HepG2 (cell line): ENCODE measurements around the gene SLC2A6. TPM values are rescaled to one million over a fixed set of nuclear protein-coding genes. Genes with fewer than 3 reads are reported as not detected.

Experiments
- BCL3 ChIP-seq: sonication (generic); formaldehyde crosslinking; IDR thresholded peaks from 2 replicates; pipeline ENCODE4 v1.5.1; 2020; ENCODE audit warnings: mild to moderate bottlenecking, missing genetic modification reagents, moderate library complexity
- BRF2 ChIP-seq: sonication (generic); formaldehyde crosslinking; IDR thresholded peaks from 2 replicates; pipeline ENCODE4 v1.8.1; 2022; ENCODE audit warnings: mild to moderate bottlenecking, missing genetic modification reagents
- E2F5 ChIP-seq: sonication (generic); formaldehyde crosslinking; conservative IDR thresholded peaks from 2 replicates; pipeline ENCODE4 v1.4.0; 2020; ENCODE audit warnings: missing genetic modification reagents
- ETV5 ChIP-seq: IDR thresholded peaks from 2 replicates; pipeline ENCODE4 v1.6.1; 2018; ENCODE audit warnings: missing biosample characterization, missing genetic modification reagents, inconsistent platforms, borderline replicate concordance
- GATA4 ChIP-seq: sonication (generic); IDR thresholded peaks from 2 replicates; pipeline ENCODE4 v1.6.1; 2016; ENCODE audit warnings: antibody characterized with exemption, low read depth, borderline replicate concordance
- MBNL3 ChIP-seq: fragments of 250-450 bp; sonication (Bioruptor Pico); conservative IDR thresholded peaks from 2 replicates; pipeline ENCODE4 v1.8.0; 2022; ENCODE audit warnings: mild to moderate bottlenecking, inconsistent platforms
- MIER3 ChIP-seq: IDR thresholded peaks from 2 replicates; pipeline ENCODE4 v1.6.1; 2016; ENCODE audit warnings: missing compliant biosample characterization, borderline replicate concordance
- PAWR ChIP-seq: sonication (generic); formaldehyde crosslinking; IDR thresholded peaks from 2 replicates; pipeline ENCODE4 v1.4.0; 2020; ENCODE audit warnings: missing genetic modification reagents, mild to moderate bottlenecking, borderline replicate concordance
- PBX3 ChIP-seq: sonication (generic); formaldehyde crosslinking; IDR thresholded peaks from 2 replicates; pipeline ENCODE4 v1.8.1; 2023; ENCODE audit warnings: missing genetic modification reagents, inconsistent platforms, borderline replicate concordance
- PRDM10 ChIP-seq: sonication (generic); formaldehyde crosslinking; IDR thresholded peaks from 2 replicates; pipeline ENCODE4 v1.4.0; 2020; ENCODE audit warnings: low read depth, missing genetic modification reagents
- RFX3 ChIP-seq: IDR thresholded peaks from 2 replicates; pipeline ENCODE4 v1.6.1; 2016; ENCODE audit warnings: missing biosample characterization, missing genetic modification reagents
- SRSF1 ChIP-seq: fragments of 200-400 bp; formaldehyde crosslinking; optimal IDR thresholded peaks from 2 replicates; pipeline ENCODE3; 2017; ENCODE audit warnings: mild to moderate bottlenecking, low read depth, low read length, moderate library complexity
- TFDP1 ChIP-seq: IDR thresholded peaks from 2 replicates; pipeline ENCODE4 v1.6.1; 2016; ENCODE audit warnings: missing compliant biosample characterization, missing genetic modification reagents, borderline replicate concordance
- ZNF138 ChIP-seq: sonication (generic); formaldehyde crosslinking; IDR thresholded peaks from 2 replicates; pipeline ENCODE4 v1.5.0; 2020; ENCODE audit warnings: mild to moderate bottlenecking, low read depth, missing genetic modification reagents
- ZNF224 ChIP-seq: sonication (generic); formaldehyde crosslinking; IDR thresholded peaks from 2 replicates; pipeline ENCODE4 v1.5.0; 2020; ENCODE audit warnings: mild to moderate bottlenecking, missing genetic modification reagents
- ZNF543 ChIP-seq: sonication (generic); formaldehyde crosslinking; IDR thresholded peaks from 2 replicates; pipeline ENCODE4 v1.4.0; 2020; ENCODE audit warnings: mild to moderate bottlenecking, missing genetic modification reagents
- ZNF557 ChIP-seq: sonication (generic); formaldehyde crosslinking; IDR thresholded peaks from 2 replicates; pipeline ENCODE4 v1.4.0; 2020; ENCODE audit warnings: missing genetic modification reagents
- ZNF761 ChIP-seq: sonication (generic); formaldehyde crosslinking; conservative IDR thresholded peaks from 2 replicates; pipeline ENCODE4 v1.4.0; 2020; ENCODE audit warnings: mild to moderate bottlenecking, missing genetic modification reagents
- ZSCAN29 ChIP-seq: sonication (generic); formaldehyde crosslinking; conservative IDR thresholded peaks from 2 replicates; pipeline ENCODE4 v1.4.0; 2020; ENCODE audit warnings: mild to moderate bottlenecking, missing genetic modification reagents
- polyA plus RNA-seq, 8 experiments: library from polyadenylated mRNA; depleted of rRNA in 3 of 8; stranded (reverse) in 7 of 8; unstranded in 1 of 8; fragments of >200 nt; fragmentation: Illumina TruSeq in 4 of 8; extraction: Trizol in 4 of 8; gene quantifications; 2 replicates each; pipeline versions ENCODE4 v1.2.1 to v1.2.3, GENCODE V29; 2011 to 2016; ENCODE audit warnings: low read depth in 4 of 8, missing spikeins in 1 of 8, mixed read lengths in 1 of 8; ENCODE audit not compliant: insufficient read depth in 1 of 8
- total RNA-seq, 5 experiments: library from RNA; depleted of rRNA; stranded (reverse); fragments of >200 nt; fragmentation: Illumina TruSeq; extraction: Trizol; gene quantifications; 2 replicates each; pipeline ENCODE4 v1.2.3, GENCODE V29; 2016; ENCODE audit warnings: low read depth in 1 of 5

Gene SLC2A6
- total and polyA plus RNA-seq, 2 of the 13 experiments (the other 11 are each of a cell fraction or from before 2014, with no cell fraction given), result 4.1 to 15.0 TPM

GRCh38 chr9:133478851-133479711, at the start of gene SLC2A6 (continued):
- TF ChIP-seq PRDM10 (CRISPR knock-in tag) (no peak), RFX3 (CRISPR knock-in tag) (no peak), ZNF543 (CRISPR knock-in tag) (no peak), ZNF761 (CRISPR knock-in tag) (no peak), PBX3 (CRISPR knock-in tag) (no peak), ETV5 (CRISPR knock-in tag) (peak; percentile 34; the same call in 1 of the 2 replicates), TFDP1 (CRISPR knock-in tag) (peak; percentile 65; the same call in 1 of the 2 replicates), ZSCAN29 (no peak), E2F5 (CRISPR knock-in tag) (no peak), BCL3 (CRISPR knock-in tag) (peak; percentile 34; the same call in 1 of the 2 replicates), MBNL3 (no peak), MIER3 (CRISPR knock-in tag) (no peak), SRSF1 (no peak), GATA4 (no peak), ZNF224 (CRISPR knock-in tag) (0 out of 2 replicates have a peak, but pooled peaks have one; percentile 34), BRF2 (CRISPR knock-in tag) (peak; percentile 68; the same call in 1 of the 2 replicates), ZNF557 (CRISPR knock-in tag) (no peak), ZNF138 (CRISPR knock-in tag) (peak; percentile 37; the same call in 1 of the 2 replicates), PAWR (CRISPR knock-in tag) (no peak)
